Inflammatory macrophage treated with lipopolysaccharide for 4 hours (primary cell): ENCODE results near the gene SLC6A19.

Experiments used
- DNase-seq: peaks from one replicate; pipeline ENCODE4 v3.0.0-alpha.2; 2020

SLC6A19 gene

GRCh38 chr5:1270933-1271914 is 69.8 kb downstream of the SLC6A19 start:
- no peak for DNase-seq

DNA sequence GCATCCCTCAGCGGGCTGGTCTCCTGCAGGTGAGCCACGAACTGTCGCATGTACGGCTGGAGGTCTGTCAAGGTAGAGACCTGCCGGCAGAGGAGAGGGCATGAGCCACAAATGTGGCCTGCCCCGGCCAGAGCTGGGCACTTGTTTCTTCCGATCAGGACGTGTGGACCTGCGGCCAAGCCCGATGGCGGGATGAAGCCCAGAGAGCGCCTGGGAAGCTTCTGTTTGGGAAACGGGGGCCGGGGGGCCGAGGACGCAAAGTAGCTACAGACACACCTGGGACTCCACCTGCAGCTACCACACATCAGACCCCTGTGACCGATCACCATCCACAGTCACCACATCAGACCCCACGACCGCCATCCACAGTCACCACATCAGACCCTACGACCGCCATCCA is 70.8 kb downstream of the SLC6A19 start:
- DNase-seq = no peak

DNA sequence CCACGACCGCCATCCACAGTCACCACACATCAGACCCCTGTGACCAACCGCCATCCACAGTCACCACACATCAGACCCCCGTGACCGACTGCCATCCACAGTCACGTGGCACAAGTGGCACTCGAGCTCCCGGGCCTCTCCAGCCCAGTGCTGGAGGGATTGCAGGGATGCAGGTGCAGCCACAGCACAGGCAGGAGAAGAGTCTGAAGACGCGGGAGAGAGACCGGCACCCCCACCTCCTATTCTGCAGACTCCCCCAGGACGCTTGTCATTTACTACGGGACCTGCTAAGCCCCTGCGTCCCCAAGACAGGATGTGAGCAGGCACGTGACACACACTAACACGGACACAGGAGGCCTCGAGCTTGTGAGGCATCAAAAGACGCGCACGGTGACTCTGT is 72.3 kb downstream of the SLC6A19 start:
- DNase-seq = no peak

GRCh38 chr5:1274471-1274870 is 73.1 kb downstream of the SLC6A19 start:
- no peak for DNase-seq
